Erythroblast (primary cell): ENCODE results near the gene WDR91.

Experiments used
- GATA1 ChIP-seq: IDR thresholded peaks from 2 replicates; pipeline ENCODE4 v1.6.1; 2011; ENCODE audit warnings: low read depth, mild to moderate bottlenecking, control low read depth, low read length, moderate library complexity
- POLR2A ChIP-seq: IDR thresholded peaks from 2 replicates; pipeline ENCODE4 v1.6.1; 2011; ENCODE audit warnings: mild to moderate bottlenecking, low read length

GRCh38 chr7:135197343-135197742 lies 14.0 kb downstream of the WDR91 start:
- TF ChIP-seq POLR2A (no peak), GATA1 (no peak)
